ENCODE results near the gene TRAK1. TPM values are rescaled to one million over a fixed set of nuclear protein-coding genes. Genes with fewer than 3 reads are reported as not detected.

TRAK1 gene
- total and polyA plus RNA-seq, 2 of the 4 experiments (the other 2 are of a cell fraction), result 25.6 to 28.1 TPM

- ChIA-PET POLR2A (ENCODE audit: unreplicated experiment) (no interaction called here), CTCF (interaction anchor here (1.2 kb wide), 1 partner anchor 15 kb away, joined by 6 read pairs; no protein-coding TSS in a partner anchor)
- no peak overlapping the region for H2BK5ac ChIP-seq (ENCODE audit: low read depth, low read length, poor library complexity, severe bottlenecking)
- in situ Hi-C loops (cut with MboI; ENCODE audit: low sequenced_read_pairs), result no loop called here
- TF ChIP-seq NFE2L2 (IDR thresholded peaks at IDR 0.05; ENCODE audit: low read depth, low read length) (no peak), RCOR1 (IDR thresholded peaks at IDR 0.05; ENCODE audit: insufficient replicate concordance, low read length) (no peak), FOS (IDR thresholded peaks at IDR 0.05; ENCODE audit: low read depth, low read length) (no peak), RFX5 (IDR thresholded peaks at IDR 0.05; ENCODE audit: low read depth, low read length) (no peak), RAD21 (IDR thresholded peaks at IDR 0.05; ENCODE audit: low read length) (no peak), MAFK (IDR thresholded peaks at IDR 0.05; ENCODE audit: low read depth, low read length) (no peak), CTCF (conservative IDR thresholded peaks at IDR 0.05; ENCODE audit: low read depth, low read length) (no peak), MXI1 (IDR thresholded peaks at IDR 0.05; ENCODE audit: borderline replicate concordance, low read depth, low read length) (no peak), BHLHE40 (IDR thresholded peaks at IDR 0.05; ENCODE audit: low read depth, low read length) (no peak), CHD1 (IDR thresholded peaks at IDR 0.05; ENCODE audit: low read depth, low read length) (no peak), POLR2A (IDR thresholded peaks at IDR 0.05; ENCODE audit: low read depth, low read length) (no peak), CEBPB (IDR thresholded peaks at IDR 0.05; ENCODE audit: low read depth, low read length) (no peak), MAZ (IDR thresholded peaks at IDR 0.05; ENCODE audit: borderline replicate concordance, low read depth, low read length) (no peak)
- TF ChIP-seq, protein P1, sequence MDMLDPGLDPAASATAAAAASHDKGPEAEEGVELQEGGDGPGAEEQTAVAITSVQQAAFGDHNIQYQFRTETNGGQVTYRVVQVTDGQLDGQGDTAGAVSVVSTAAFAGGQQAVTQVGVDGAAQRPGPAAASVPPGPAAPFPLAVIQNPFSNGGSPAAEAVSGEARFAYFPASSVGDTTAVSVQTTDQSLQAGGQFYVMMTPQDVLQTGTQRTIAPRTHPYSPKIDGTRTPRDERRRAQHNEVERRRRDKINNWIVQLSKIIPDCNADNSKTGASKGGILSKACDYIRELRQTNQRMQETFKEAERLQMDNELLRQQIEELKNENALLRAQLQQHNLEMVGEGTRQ (IDR thresholded peaks at IDR 0.05; ENCODE audit: low read depth, low read length), result no peak
- H3K4me3 ChIP-seq (ENCODE audit: insufficient read depth, low read depth, low read length), result no peak overlapping the region
- H4K20me1 ChIP-seq (ENCODE audit: insufficient read depth, low read length), result peaks cover 15% of the 10 kb centered on the region; the same call in 1 of the 2 replicates
- H3K4me1 ChIP-seq (ENCODE audit: control insufficient read depth, insufficient read depth, low read length), result peaks cover 16% of the 10 kb centered on the region
- H3K36me3 ChIP-seq (ENCODE audit: control insufficient read depth, insufficient read depth, low read length), result no peaks in the 10 kb centered on the region
- no peak overlapping the region for H2AK5ac ChIP-seq (ENCODE audit: low read depth, low read length)
- no peak overlapping the region for H2AFZ ChIP-seq (replicated peaks; ENCODE audit: low read length, poor library complexity)
- no peak overlapping the region for H4K91ac ChIP-seq (ENCODE audit: insufficient read depth, low read depth, low read length)
- BruUV-seq (replicated peaks), result no TSS peak
- ATAC-seq (ENCODE audit: low read depth) (no peak), DNase-seq (no peak)
- H3K79me1 ChIP-seq (ENCODE audit: low read depth in 1 of 2, low read length in 2 of 2), result peaks cover 17 to 61% of the 10 kb centered on the region in 2 experiments; a peak in 3 of 4 replicates
- H2BK20ac ChIP-seq (ENCODE audit: low read depth, low read length), result no peak overlapping the region
- no peak overlapping the region for H4K8ac ChIP-seq (ENCODE audit: low read depth in 2 of 2, low read length in 2 of 2)
- no peak overlapping the region for H3K27ac ChIP-seq (ENCODE audit: insufficient read depth, low read length)
- no peak overlapping the region for H2BK15ac ChIP-seq (ENCODE audit: low read depth, low read length)
- no peak overlapping the region for H2AK9ac ChIP-seq (replicated peaks; ENCODE audit: low read depth, low read length, poor library complexity)
- H3K9me3 ChIP-seq (ENCODE audit: control insufficient read depth, insufficient read depth, low read length), result no peaks in the 10 kb centered on the region
- no peak overlapping the region for H3K56ac ChIP-seq (ENCODE audit: extremely low read depth, insufficient read depth, low read length)
- no peak overlapping the region for H3K23ac ChIP-seq (ENCODE audit: low read depth, low read length)
- no peak overlapping the region for H3K14ac ChIP-seq (replicated peaks; ENCODE audit: low read depth, low read length)
- H3K4ac ChIP-seq (ENCODE audit: low read depth, low read length), result no peak overlapping the region
- no peak overlapping the region for H2BK120ac ChIP-seq (ENCODE audit: low read depth, low read length)
- no peak overlapping the region for H4K5ac ChIP-seq (ENCODE audit: low read depth, low read length)
- dilution Hi-C loops (cut with HindIII; ENCODE audit: low sequenced_read_pairs, unreplicated experiment), result no loop called here
- no CpG with 5 or more reads among the region's 3 CpGs for WGBS, 2 experiments (ENCODE audit: extremely low coverage in 2 of 2, insufficient read length in 1 of 2)
- peaks cover 16% of the 10 kb centered on the region; the same call in 1 of the 2 replicates for H3K9me1 ChIP-seq (ENCODE audit: insufficient read depth, low read length)
- intact Hi-C loops (cut with micrococcal nuclease), result no loop called here
- H3K27me3 ChIP-seq (ENCODE audit: control insufficient read depth, insufficient read depth, low read length), result no peaks in the 10 kb centered on the region
- H3K18ac ChIP-seq (ENCODE audit: low read depth, low read length), result no peak overlapping the region
- no peak overlapping the region for H3K4me2 ChIP-seq (ENCODE audit: low read depth, low read length)
- H3K9ac ChIP-seq (ENCODE audit: low read depth, low read length), result no peak overlapping the region
Observed at GRCh38 chr3:42084586-42084985, 6.6 kb upstream of the TRAK1 start.
